ENCODE measurements around the gene NNT.
"Not testable (repeated sequence)": the region's sequence is repeated elsewhere in the genome, so short reads cannot be mapped to it uniquely, and the experiment has no call there.

NNT gene

DNA sequence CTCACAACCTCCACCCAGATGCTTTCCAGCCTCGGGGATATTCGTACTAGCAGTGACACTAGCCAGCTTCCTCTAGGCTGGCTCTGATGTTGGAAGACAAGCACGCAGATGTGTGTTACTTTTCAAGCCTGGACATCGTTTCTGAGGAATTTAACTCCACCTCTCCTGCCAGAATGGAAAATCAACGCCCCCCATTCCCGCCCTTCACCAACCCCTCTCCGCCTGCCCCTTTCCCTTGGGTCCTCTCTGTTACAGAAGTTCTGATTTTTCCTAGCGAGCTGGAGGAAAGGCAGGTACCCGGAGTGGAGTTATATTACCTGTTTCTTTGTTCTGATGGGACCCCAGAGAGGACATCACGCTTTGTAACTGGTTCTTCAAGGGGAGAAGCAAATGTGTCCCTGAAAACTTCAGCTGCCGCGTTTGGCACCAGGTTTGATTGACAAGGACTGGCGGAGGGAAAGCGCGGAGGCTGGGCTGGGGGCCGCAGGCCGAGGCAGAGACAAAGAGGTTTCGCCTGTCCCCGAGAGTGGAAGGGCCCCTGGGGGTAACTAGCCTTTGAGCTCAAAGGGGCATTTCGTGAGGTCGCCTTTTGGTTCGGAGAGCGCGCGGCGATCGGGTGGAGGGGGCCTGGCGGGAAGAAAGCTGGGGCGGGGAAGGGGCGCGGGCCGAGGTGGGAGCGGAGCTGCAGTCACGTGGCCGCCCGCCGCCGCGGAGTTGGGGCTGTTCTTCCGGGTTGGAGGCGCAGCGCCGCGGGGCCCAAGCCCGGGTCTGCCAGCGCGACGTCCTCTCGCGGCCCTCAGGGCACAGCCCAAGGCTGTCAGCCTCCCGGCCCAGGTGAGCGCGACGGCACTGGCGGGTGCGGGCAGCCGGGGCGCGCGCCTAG lies at the start of gene NNT:
TSS of gene NNT (plus strand) at position 720 of the 883 bp plus-strand sequence. CDS start 6,016 bp downstream, outside the sequence.
- DNase-seq, result peak; percentile 71

DNA sequence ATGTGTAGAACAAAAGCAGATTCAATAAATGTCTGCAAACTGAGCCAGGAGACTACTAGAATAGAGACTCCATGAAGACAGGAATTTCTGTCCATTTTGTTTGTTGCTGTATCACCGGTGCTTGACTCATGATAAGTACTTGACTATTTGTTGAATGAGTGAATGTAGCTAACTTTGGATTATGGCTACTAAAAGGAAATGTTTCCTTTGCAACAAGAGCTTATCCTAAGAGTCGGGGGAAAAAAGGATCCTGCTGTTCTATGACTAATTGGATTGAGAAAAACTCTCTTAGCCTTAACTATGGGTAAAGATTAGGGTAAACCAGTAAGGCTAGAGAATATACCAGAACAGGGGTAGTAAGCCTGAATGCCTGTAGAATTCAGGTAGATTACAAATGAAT lies 49.6 kb upstream of the NNT start:
- peak; percentile 79 for DNase-seq

DNA sequence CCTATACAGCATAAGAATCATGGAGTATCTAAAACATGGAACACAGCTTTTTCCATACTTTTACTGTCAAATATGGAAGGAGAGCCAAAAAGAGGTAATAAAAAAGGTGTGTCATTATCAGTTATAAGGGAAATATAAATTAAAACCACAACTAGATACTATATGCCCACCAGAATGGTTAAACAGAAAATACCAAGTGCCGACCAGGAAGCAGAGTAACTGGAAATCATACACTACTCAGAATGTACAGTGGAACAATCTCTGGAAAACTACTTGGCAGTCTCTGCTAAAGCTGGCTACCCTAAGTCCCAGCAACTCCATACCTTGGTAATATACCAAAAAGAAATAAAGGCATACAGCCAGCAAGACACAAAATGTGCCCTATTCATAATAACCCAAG lies 48.5 kb upstream of the NNT start:
- DNase-seq, result no peak

DNA sequence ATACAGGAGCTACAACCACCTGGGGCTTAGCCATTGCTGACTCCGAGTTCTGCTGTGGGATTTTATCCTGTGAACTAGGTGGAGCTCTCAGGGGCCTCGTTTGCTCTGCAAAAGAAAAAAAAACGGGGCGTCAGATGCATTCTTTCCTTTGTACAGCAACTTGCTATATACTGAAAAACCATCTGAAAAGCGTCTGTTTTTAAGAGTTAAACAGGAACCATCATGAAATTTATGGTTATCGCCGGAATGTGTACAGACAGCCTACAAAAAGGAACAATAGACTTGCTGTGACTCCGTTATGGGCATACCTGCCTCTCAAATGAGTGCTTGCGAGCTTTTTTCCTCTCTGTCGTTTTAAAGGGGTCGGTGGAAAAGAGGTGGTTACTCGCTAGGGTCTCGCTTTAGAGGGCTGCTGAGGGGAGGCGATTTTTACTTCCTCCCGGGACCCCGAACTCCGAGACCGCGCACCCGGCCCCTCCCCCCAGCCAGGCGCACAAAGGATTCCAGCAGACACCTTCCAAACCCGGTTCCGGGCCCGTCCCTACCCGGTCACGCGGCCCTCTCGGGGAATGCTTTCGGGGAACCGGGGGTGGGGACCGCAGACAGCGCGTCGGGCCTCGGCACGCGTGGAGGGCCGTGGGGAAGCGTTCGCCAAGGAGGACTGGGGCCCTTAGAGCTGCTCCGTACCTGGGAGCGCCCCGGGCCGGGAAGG lies 46.9 kb upstream of the NNT start:
- peak; percentile 53 for DNase-seq

DNA sequence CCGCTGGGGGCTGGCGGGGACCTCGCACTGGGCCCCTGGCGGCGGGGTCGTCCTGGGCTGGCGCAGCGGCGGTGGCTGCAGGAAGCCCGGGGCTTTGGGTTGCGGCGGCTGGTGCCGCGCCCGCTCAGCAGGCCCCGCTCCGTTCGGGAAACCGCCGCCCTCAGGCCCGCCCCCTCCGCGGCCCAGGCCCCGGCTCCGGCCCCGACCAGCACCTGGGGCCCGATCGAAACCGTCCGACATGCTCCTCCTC lies 46.4 kb upstream of the NNT start:
- DNase-seq, result not testable (repeated sequence)

DNA sequence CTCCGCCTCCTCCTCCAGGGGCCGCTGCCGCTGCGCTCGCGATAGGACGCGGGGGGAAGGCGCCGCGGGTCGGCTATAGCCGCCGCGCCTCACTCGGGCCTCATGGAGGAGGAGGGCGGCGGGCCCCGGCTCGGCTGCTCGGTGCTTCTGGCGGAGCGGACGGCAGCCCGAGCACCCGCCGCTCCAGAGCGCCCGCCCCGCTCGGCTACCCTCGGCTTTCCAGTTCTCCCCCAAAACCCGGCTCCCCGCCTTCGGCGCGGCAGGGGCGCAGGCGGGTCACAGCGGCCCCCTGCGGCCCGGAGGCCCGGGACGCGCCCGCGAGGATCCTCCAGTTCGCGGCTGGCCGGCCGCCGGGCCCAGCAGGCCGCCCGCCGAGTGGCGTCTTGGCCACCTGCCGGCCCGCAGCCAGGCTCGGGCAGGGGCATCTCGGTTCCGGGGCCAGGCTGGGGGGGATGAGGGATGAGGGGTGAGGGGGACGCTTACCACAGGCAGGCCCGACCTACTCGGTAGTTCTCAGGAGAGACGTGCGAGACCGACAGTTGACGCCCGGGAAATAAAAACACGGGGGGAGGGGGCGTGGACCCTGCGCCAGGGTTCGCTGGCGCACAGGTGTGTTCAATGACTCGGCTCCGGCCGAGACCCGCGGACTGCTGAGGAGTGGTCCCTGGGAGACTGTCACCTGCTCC lies 46.0 kb upstream of the NNT start, which contains the start of gene PAIP1:
TSS of gene PAIP1 (minus strand) at position 221 of the 686 bp plus-strand sequence. CDS start 231 bp downstream, outside the sequence.
- peak; percentile 84 for DNase-seq

DNA sequence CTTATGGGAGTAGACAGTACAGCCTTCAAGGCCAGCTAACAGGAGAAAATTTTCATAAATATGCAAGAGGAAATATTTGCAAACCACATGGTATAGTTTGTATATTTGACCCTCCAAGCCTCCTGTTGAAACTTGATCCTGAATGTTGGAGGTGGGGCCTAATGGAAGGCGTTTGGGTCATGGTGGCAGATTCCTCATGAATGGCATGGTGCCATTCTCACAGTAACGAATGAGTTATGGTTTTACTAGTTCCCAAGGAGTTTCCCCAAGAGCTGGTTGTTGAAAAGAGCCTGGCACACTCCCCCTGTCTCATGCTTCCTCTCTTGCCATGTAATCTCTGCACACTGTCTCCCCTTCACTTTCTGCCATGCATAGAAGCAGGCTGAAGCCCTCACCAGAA lies 42.9 kb upstream of the NNT start:
- DNase-seq, result no peak

DNA sequence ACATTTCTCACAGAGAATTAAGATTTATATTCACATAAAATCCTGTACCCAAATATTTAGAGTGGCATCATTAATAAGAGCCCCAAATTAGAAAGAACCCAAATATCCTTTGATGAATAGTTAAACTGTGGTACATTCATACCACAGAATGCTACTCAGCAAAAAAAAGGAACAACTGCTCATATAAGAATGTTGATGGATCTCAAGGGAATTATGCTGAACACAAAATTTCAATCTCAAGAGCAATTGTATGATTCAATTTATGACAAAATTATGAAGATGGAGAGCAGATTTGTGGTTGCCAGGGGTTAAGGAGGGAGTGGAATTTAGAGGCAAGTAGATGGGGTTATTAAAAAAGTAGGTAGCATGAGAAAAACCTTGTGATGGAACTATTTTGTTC lies 41.6 kb upstream of the NNT start:
- no peak for DNase-seq

DNA sequence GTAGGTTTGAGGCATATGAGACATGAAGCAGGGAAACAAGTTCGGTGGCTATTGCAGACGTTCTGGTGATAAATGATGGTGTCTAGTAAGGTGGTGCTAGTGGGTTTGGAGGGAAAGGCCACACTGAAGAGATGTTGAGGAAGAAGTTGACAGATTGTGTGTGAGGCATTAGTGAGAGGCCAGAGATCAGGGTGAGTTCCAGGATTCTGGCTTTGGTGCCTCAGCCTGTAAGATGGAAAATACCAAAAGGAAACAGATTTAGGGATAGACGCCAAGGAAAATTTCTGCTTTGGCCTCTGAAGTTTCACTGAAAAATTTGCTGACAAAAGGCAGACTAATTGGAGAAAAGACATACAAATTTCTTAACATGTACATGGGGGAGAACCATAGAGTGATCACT lies 39.7 kb upstream of the NNT start:
- DNase-seq, result no peak

DNA sequence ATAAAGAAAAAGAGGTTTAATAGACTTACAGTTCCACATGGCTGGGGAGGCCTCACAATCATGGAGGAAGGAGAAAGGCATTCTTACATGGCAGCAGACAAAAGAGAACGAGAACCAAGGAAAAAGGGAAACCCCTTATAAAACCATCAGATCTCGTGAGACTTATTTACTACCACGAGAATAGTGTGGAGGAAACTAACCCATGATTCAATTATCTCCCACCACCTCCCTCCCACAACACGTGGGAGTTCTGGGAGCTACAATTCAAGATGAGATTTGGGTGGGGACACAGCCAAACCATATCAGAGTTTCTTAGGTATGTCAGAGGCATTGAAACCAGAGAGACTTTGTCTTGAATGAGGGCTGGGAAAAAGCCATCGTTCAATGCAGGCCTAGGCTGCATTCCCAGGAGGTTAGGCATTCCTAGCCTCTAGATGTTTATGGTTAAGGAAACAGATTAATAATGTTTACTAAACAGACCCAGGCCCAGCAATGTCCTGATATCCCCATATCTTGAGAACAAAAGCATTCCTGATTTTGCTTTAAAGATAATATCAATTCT lies 38.6 kb upstream of the NNT start:
- DNase-seq, result no peak

DNA sequence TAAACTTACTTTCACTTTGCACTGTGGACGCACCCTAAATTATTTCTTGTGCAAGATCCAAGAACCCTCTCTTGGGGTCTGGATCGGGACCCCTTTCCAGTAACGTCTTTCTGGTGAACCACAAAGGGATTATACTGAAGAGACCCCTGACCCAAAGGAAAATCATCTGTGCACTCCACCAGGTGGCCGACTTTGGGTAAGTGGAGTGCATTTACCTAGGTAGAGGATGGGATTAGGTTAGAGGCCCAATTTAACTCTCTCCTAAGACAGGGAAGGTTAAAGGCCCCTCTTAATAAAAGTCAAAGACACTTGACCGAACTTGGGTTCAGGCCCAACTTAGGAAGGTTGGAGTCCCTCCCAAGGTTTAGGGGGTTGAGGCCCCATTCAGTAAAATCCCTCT lies 37.9 kb upstream of the NNT start:
- no peak for DNase-seq

DNA sequence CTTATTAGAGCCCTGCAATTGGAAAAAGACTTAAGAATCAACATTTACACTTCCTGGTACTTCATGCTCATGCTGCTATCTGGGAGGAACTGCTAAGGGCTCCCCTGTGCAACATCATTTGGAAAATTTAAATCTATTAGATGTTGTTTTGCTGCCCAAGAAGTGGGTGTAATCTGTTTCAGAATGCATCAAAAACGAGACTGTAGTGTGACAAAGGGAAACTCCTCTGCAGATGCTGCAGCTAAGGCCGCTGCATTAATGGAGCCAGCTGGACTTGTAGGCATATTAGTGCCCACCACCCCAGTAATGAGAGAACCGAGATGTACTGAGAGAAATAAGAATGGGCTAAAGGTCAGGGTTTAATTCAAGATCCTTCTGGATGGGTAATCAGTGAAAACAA lies 35.0 kb upstream of the NNT start:
- no peak for DNase-seq

DNA sequence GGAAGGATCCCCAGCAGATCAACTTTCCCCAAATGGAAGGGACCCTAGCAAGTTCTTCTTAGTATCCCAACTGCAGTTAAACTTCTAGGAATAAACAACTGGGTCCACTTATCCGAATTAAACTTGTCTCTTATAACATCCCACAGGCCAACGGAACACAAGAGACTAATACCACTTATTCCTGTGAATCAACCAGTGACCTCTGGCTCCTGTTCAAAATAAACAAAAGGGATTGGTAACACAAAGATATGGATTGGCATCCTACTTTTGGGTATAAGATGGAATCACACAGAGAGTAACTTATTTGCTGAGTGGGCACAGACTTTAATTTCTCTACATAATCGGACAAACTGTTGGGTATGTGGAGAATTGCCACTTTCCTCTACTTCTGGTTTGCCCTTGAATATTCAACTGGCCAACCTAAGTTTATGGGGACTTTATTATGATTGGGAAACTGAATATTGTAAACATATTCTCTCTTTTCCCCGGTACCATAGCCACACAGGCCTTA lies 33.7 kb upstream of the NNT start:
- DNase-seq, result no peak

DNA sequence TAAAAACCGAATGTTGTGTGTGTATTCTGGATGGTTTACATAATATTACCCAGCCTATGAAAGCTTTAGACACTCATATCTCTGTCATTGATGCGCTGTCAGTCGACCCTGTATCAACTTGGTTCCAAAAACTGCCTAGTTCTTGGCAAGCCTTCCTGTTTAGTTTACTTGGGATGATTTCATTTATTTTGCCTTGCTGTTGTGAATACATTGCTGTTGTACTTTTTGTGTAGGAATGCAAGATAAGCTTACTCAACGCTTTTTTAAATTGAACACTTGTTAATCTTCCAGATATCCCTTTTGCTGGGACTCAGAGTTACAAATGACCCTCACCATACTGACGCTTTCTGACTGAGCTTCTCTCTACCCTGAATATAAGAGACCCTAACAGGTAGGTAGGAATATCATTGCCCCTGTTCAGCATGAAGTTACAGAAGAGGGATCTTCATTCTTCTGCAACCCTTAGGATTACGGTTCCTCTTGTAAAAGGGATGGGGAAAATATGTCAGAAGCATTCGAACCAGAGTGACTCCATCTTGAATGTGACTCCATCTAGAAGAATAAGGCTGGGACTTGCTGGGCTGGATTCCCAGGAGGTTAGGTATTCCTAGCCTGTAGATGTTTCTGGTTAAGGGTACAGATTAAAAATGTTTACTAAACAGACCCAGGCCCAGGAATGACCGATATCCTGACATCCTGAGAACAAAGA lies 32.4 kb upstream of the NNT start:
- DNase-seq, result no peak

DNA sequence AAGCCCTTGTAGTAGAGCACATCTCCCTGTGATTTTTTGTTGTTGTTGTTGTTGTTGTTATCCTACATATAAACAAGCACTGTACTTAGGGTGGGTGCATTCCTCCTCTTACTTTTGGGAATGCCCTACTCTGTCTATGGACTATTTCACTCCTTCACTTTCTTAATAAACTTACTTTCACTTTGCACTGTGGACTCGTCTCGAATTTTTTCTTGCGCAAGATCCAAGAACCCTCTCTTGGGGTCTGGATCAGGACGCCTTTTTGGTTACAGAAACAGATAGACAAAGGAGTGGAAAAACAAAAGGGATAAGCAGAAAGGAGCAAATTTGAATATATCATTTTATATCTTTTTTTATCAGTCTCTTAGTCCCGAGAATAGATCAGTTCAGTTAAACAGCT lies 31.7 kb upstream of the NNT start:
- no peak for DNase-seq

DNA sequence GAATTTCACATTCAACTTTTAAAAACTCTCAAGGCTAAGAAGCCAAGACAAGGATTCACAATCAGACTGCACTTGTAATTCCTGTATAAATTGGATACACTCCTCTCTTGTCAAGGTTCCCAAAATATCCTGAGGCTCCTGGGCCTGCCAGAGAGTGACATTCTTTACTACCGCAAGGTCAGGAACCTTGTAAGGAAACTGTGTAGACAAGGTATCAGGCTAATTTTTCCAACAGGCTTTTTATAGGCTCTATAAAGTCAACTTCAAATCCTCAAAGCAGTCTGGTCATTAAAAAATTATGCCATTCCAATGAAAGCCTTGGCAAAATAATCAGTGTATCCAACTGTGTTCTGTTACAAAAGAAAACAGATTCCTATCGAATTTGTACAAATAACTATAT lies 30.6 kb upstream of the NNT start:
- no peak for DNase-seq

DNA sequence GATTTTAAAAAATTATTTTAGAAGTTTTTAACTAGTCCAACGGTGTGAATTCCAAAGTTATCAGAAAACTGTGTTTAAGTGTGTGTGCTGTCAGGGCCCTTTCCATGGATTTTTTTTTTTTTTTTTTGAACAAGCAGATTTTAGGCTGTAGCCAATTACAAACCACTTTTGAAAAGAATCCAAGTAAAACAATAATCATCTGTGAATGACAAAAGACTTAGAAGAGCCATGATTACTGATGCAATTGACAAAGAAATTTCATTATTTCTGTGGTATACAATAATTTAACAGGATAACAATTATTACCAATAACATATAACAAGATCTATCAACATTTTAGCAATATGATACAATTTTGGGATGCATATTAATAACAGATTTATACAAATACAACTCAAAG lies 29.9 kb upstream of the NNT start:
- no peak for DNase-seq

DNA sequence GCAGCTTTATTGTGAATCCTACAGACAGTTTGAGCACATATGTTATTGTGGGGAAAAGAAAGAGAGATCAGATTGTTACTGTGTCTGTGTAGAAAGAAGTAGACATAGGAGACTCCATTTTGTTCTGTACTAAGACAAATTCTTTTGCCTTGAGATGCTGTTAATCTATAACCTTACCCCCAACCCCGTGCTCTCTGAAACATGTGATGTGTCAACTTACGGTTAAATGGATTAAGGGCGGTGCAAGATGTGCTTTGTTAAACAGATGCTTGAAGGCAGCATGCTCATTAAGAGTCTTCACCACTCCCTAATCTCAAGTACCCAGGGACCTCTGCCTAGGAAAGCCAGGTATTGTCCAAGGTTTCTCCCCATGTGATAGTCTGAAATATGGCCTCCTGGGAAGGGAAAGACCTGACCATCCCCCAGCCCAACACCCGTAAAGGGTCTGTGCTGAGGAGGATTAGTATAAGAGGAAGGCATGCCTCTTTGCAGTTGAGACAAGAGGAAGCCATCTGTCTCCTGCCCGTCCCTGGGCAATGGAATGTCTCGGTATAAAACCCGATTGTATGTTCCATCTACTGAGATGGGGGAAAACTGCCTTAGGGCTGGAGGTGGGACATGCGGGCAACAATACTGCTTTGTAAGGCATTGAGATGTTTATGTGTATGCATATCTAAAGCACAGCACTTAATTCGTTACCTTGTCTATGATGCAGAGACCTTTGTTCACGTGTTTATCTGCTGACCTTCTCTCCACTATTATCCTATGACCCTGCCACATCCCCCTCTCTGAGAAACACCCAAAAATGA lies 22.4 kb upstream of the NNT start:
- peak; percentile 93 for DNase-seq

DNA sequence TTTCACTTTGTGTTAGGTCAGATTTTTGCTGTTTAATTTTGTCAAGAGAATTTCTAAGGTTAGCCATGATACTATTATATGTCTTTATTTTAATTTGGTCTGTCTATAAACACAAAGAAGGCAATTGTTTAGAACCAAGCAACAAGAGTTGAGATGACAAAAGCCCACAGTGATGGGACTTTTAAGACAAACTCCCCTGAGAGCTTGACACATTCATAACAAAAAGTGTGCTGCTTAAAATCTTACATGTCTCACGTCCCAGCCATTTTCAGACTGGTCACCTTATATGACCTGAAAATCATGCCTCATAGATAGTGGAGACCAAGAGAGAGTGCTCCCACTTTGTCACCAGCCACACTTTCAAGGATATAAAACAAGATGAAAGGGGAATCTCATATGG lies 21.6 kb upstream of the NNT start:
- peak; percentile 25 for DNase-seq

DNA sequence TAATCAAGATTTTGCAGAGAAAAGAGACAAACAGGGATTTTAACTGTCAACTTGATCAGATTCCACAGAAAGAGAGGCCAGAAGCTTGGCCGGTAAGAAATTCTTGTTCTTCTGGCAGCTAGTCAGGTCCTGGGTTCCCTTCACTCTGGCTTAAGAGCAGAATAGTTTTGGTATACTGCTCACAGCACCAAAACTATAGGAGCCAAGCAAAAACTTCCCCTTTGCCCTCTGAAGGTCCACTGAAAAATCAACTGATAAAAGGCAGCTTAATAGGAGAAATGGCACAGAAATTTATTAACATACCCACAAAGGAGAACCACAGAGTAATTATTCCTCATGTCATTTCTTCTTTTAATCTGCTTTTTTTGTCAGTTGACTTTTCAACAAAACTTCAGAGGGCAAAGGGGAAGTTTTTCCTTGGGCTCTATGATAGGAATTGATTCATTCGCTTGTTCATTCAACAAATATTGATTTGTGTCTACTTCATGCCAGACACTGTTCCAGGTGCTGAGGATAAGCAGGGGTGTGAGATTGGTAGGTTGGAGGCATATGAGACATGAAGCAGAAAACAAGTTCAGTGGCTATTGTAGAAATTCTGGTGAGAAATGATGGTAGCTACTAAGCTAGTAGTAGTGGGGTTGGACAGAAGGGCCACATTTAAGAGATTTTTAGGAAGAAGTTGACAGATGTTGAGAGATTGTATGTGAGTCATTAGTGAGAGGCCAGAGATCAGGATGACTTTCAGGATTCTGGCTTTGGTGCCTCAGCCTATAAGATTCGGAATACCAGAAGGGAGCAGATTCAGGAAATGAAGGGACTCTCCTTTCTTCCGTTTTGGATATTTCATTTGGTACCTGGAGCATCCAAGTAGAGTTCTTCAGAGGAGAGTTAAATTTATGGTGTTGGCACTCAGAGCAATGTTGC lies 20.6 kb upstream of the NNT start:
- peak; percentile 29 for DNase-seq

DNA sequence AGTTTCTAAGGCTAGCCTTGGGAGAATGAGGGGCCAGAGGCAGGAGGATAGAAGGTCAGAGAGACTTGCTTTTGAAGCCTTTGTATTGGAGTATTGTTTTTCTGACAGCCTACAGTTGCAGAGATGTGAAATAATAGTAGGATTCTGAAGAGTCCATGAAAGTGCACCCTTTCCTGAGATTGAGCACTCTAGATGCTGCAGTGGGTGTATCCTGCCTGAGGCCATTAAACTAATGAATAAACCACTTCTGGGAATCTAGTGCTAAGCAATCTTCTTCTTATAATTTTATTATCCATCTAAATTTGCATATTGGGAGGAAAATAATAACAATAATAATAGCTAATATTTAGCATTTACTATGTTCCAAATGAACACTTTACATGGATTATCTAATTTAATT lies 19.3 kb upstream of the NNT start:
- no peak for DNase-seq

Measured in NCI-H82 (cell line).